Endothelial cell of umbilical vein (primary cell): ENCODE measurements around the gene PTMA. TPM values are rescaled to one million over a fixed set of nuclear protein-coding genes. Genes with fewer than 3 reads are reported as not detected.

Source experiments
- BruUV-seq: library from RNA; stranded (reverse); fragments of 400-500 nt; replicated peaks from 2 replicates; lab custom pipeline; 2021; lab: Mats Ljungman, UMichigan
- CTCF ChIA-PET: fragments of 300-600, 350-600 bp; sonication (Branson Sonifier 250); formaldehyde crosslinking; loops from one replicate; lab custom pipeline; 2021; ENCODE audit warnings: antibody characterized with exemption, inconsistent platforms; lab: Charles Lee
- POLR2A ChIA-PET: fragments of 300-600, 350-600 bp; sonication (Branson Sonifier 250); formaldehyde crosslinking; loops from one replicate; lab custom pipeline; 2021; ENCODE audit warnings: antibody characterized with exemption, inconsistent platforms; lab: Charles Lee
- DNase-seq: peaks from one replicate; pipeline ENCODE4 v3.0.0-alpha.2; 2011; ENCODE audit warnings: low read depth, low spot score
- FAIRE-seq: peaks from 2 replicates; lab custom pipeline; 2011; peaks lifted over from hg19 to GRCh38; lab: Jason Lieb, UNC
- H2AFZ ChIP-seq: 2 replicates; pipeline ENCODE4 v1.6.0; 2012; ENCODE audit warnings: low read depth, low read length, control low read depth, inconsistent platforms
- H3K27ac ChIP-seq: 2 replicates; pipeline ENCODE4 v1.5.1; 2011; ENCODE audit warnings: low read depth, mild to moderate bottlenecking, control low read depth, low read length, moderate library complexity; ENCODE audit not compliant: insufficient read depth
- H3K27me3 ChIP-seq, 2 experiments: 2 replicates each; pipeline versions ENCODE4 v1.6.0 to v1.6.1; 2011; ENCODE audit warnings: low read length in 2 of 2, mixed read lengths in 1 of 2; ENCODE audit not compliant: control insufficient read depth in 2 of 2, insufficient read depth in 2 of 2
- H3K36me3 ChIP-seq, 2 experiments: 2 replicates in 1 of 2; 3 replicates in 1 of 2; pipeline ENCODE4 v1.5.1; 2011; ENCODE audit warnings: low read length in 2 of 2, mild to moderate bottlenecking in 1 of 2, moderate library complexity in 1 of 2; ENCODE audit not compliant: control insufficient read depth in 2 of 2, insufficient read depth in 2 of 2; ENCODE audit errors: extremely low read depth in 1 of 2
- H3K4me1 ChIP-seq: 3 replicates; pipeline ENCODE4 v1.5.1; 2011; ENCODE audit warnings: mild to moderate bottlenecking, low read length; ENCODE audit not compliant: control insufficient read depth, insufficient read depth; ENCODE audit errors: extremely low read depth
- H3K4me2 ChIP-seq: 2 replicates; pipeline ENCODE4 v1.6.1; 2011; ENCODE audit warnings: low read length, control low read depth, mixed read lengths; ENCODE audit not compliant: insufficient read depth
- H3K4me3 ChIP-seq, 3 experiments: fragments of 200-600 bp in 1 of 3; sonication (generic), shearing (Covaris generic) in 1 of 3; replicated peaks in 1 of 3; 2 replicates each; pipeline ENCODE4 v1.5.1; 2011 to 2016; ENCODE audit warnings: control low read depth in 3 of 3, low read length in 3 of 3, mild to moderate bottlenecking in 2 of 3, inconsistent platforms in 1 of 3, low read depth in 1 of 3, moderate library complexity in 1 of 3; ENCODE audit not compliant: insufficient read depth in 1 of 3
- H3K79me2 ChIP-seq: 2 replicates; pipeline ENCODE4 v1.6.0; 2012; ENCODE audit warnings: low read length, inconsistent platforms; ENCODE audit not compliant: control insufficient read depth, insufficient read depth
- H3K9ac ChIP-seq: replicated peaks from 2 replicates; pipeline ENCODE3; 2011; ENCODE audit warnings: low read length, control low read depth; ENCODE audit not compliant: insufficient read depth; ENCODE audit errors: extremely low read depth
- H3K9me1 ChIP-seq: replicated peaks from 3 replicates; pipeline ENCODE4 v1.6.0; 2011; ENCODE audit warnings: mild to moderate bottlenecking, low read length; ENCODE audit not compliant: control insufficient read depth, insufficient read depth; ENCODE audit errors: extremely low read depth
- H3K9me3 ChIP-seq: replicated peaks from 2 replicates; pipeline ENCODE4 v1.5.1; 2012; ENCODE audit warnings: low read length, inconsistent platforms; ENCODE audit not compliant: control insufficient read depth, insufficient read depth
- H4K20me1 ChIP-seq: replicated peaks from 2 replicates; pipeline ENCODE3; 2011; ENCODE audit warnings: mild to moderate bottlenecking, low read length; ENCODE audit not compliant: control insufficient read depth, insufficient read depth; ENCODE audit errors: extremely low read depth
- EZH2 ChIP-seq: IDR thresholded peaks from 2 replicates; pipeline ENCODE4 v1.6.1; 2012; ENCODE audit warnings: borderline replicate concordance, low read depth, mild to moderate bottlenecking, moderate library complexity, low read length, inconsistent platforms; ENCODE audit not compliant: severe bottlenecking
- FOS ChIP-seq: IDR thresholded peaks from 2 replicates; pipeline ENCODE4 v1.6.1; 2011; ENCODE audit warnings: mild to moderate bottlenecking, low read length, moderate library complexity, borderline replicate concordance; ENCODE audit not compliant: insufficient read depth
- GATA2 ChIP-seq: IDR thresholded peaks from 2 replicates; pipeline ENCODE4 v1.7.0; 2011; ENCODE audit warnings: low read depth, mild to moderate bottlenecking, moderate library complexity, mixed read lengths, low read length; ENCODE audit not compliant: insufficient read length, insufficient read depth
- POLR2AphosphoS5 ChIP-seq: IDR thresholded peaks from 2 replicates; pipeline ENCODE4 v1.6.1; 2012; ENCODE audit warnings: low read depth, mild to moderate bottlenecking, control low read depth, low read length, moderate library complexity; ENCODE audit not compliant: insufficient read depth
- dilution Hi-C: fragments of 300-500 bp; cut with MboI; formaldehyde crosslinking; loops from one replicate; pipeline ENCODE4 v1.15.0; 2019; ENCODE audit warnings: low sequenced_read_pairs; ENCODE audit not compliant: extremely low pct_ligation_motif_present
- intact Hi-C: fragments of 100-400 bp; cut with micrococcal nuclease; formaldehyde crosslinking; loops from one replicate; pipeline ENCODE4 v1.10.0; 2022
- polyA plus RNA-seq, 4 experiments: library from polyadenylated mRNA; depleted of rRNA in 3 of 4; stranded (reverse) in 3 of 4; unstranded in 1 of 4; fragments of >200 nt; gene quantifications; 2 replicates each; pipeline versions ENCODE4 v1.2.1 to v1.2.3, GENCODE V29; 2011 to 2012; ENCODE audit warnings: missing spikeins in 1 of 4
- total RNA-seq: library from RNA; stranded (reverse); gene quantifications from 2 replicates; pipeline ENCODE4 v1.2.3, GENCODE V29; 2021
- TF ChIP-seq, protein P1 (sequence below): IDR thresholded peaks from 2 replicates; pipeline ENCODE4 v1.6.1; 2011; ENCODE audit not compliant: insufficient read depth, insufficient read length
- TF ChIP-seq, protein P2 (sequence below), 2 donors: IDR thresholded peaks; 1 replicate in 1 of 2; 2 replicates in 1 of 2; pipeline ENCODE4 v1.5.1; 2011; ENCODE audit warnings: low read length in 2 of 2, mild to moderate bottlenecking in 2 of 2, moderate library complexity in 2 of 2, control low read depth in 1 of 2, inconsistent platforms in 1 of 2, low read depth in 1 of 2; ENCODE audit not compliant: insufficient read depth in 1 of 2; ENCODE audit errors: extremely low read depth in 1 of 2

PTMA gene
- total and polyA plus RNA-seq, 2 donors (not counting 3 experiments of a cell fraction or from before 2014, with no cell fraction given): 404 to 1,488 TPM

GRCh38 chr2:231692847-231693246 is 15.5 kb upstream of the PTMA start:
- Histone ChIP-seq H4K20me1 (no peaks in the 10 kb centered on the region), H3K9ac (no peak overlapping the region), H3K27me3 (no peaks in the 10 kb centered on the region), H3K4me3 (no peak overlapping the region), H3K4me1 (no peaks in the 10 kb centered on the region), H3K9me3 (no peaks in the 10 kb centered on the region), H3K4me2 (no peak overlapping the region), H3K36me3 (no peaks in the 10 kb centered on the region), H3K9me1 (no peaks in the 10 kb centered on the region), H2AFZ (no peak overlapping the region), H3K79me2 (no peaks in the 10 kb centered on the region), H3K27ac (no peak overlapping the region)
- intact Hi-C loops: no loop called here
- BruUV-seq: no TSS peak
- DNase-seq (no peak), FAIRE-seq (no peak)
- TF ChIP-seq POLR2AphosphoS5: no peak
- dilution Hi-C loops: no loop called here
- POLR2A ChIA-PET: no interaction called here
- CTCF ChIA-PET: interaction anchor here (1.2 to 1.8 kb wide), 4 partner anchors 15 to 22 kb away, joined by 5 to 7 read pairs (median 6); no protein-coding TSS in a partner anchor

- H3K9ac ChIP-seq: no peak overlapping the region
- dilution Hi-C loops: no loop called here
Measured at GRCh38 chr2:231693956-231694355, 14.4 kb upstream of the PTMA start.

More at GRCh38 chr2:231693956-231694355, 14.4 kb upstream of the PTMA start:
- no peak overlapping the region for H3K4me2 ChIP-seq
- no peak overlapping the region for H3K4me3 ChIP-seq
- FAIRE-seq (no peak), DNase-seq (no peak)
- H3K27me3 ChIP-seq: no peaks in the 10 kb centered on the region
- H2AFZ ChIP-seq: no peak overlapping the region
- no peaks in the 10 kb centered on the region for H4K20me1 ChIP-seq
- no TSS peak for BruUV-seq
- CTCF ChIA-PET: interaction anchor here (1.2 to 1.8 kb wide), 4 partner anchors 16 to 21 kb away, joined by 5 to 7 read pairs (median 6); no protein-coding TSS in a partner anchor
- POLR2A ChIA-PET: interaction anchor here (0.6 kb wide), 1 partner anchor 1649 kb away, joined by 3 read pairs; no protein-coding TSS in a partner anchor
- intact Hi-C loops: no loop called here
- TF ChIP-seq FOS (no peak), EZH2 (no peak), POLR2AphosphoS5 (no peak), GATA2 (no peak)
- TF ChIP-seq, protein P1, sequence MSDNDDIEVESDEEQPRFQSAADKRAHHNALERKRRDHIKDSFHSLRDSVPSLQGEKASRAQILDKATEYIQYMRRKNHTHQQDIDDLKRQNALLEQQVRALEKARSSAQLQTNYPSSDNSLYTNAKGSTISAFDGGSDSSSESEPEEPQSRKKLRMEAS: no peak
- TF ChIP-seq, protein P2, sequence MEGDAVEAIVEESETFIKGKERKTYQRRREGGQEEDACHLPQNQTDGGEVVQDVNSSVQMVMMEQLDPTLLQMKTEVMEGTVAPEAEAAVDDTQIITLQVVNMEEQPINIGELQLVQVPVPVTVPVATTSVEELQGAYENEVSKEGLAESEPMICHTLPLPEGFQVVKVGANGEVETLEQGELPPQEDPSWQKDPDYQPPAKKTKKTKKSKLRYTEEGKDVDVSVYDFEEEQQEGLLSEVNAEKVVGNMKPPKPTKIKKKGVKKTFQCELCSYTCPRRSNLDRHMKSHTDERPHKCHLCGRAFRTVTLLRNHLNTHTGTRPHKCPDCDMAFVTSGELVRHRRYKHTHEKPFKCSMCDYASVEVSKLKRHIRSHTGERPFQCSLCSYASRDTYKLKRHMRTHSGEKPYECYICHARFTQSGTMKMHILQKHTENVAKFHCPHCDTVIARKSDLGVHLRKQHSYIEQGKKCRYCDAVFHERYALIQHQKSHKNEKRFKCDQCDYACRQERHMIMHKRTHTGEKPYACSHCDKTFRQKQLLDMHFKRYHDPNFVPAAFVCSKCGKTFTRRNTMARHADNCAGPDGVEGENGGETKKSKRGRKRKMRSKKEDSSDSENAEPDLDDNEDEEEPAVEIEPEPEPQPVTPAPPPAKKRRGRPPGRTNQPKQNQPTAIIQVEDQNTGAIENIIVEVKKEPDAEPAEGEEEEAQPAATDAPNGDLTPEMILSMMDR (IDR thresholded peaks at IDR 0.05; ENCODE audit: extremely low read depth in 1 of 2, insufficient read depth in 1 of 2, low read depth in 1 of 2, low read length in 2 of 2): no peak
- no peaks in the 10 kb centered on the region for H3K9me1 ChIP-seq
- H3K27ac ChIP-seq: no peak overlapping the region
- H3K9me3 ChIP-seq: no peaks in the 10 kb centered on the region
- H3K79me2 ChIP-seq: no peaks in the 10 kb centered on the region
- H3K4me1 ChIP-seq: no peaks in the 10 kb centered on the region
- H3K36me3 ChIP-seq: no peaks in the 10 kb centered on the region
